Ovary (tissue), 3 donors: ENCODE measurements around the gene SH3GL3.

ENCODE experiments used
- EP300 ChIP-seq: sonication (generic); formaldehyde crosslinking; IDR thresholded peaks from one replicate; pipeline ENCODE4 v1.6.1; 2017; ENCODE audit warnings: antibody characterized with exemption
- POLR2A ChIP-seq: fragments of 450-650 bp; IDR thresholded peaks from one replicate; pipeline ENCODE4 v1.6.1; 2017; ENCODE audit warnings: antibody characterized with exemption, mild to moderate bottlenecking, moderate library complexity
- TF ChIP-seq, protein P1 (sequence below), 3 donors: fragments of 450-650 bp in 2 of 3; fragments of 200-600 bp in 1 of 3; IDR thresholded peaks; one replicate each; pipeline versions ENCODE4 v1.5.1 to v1.8.0; 2016 to 2022; ENCODE audit warnings: antibody characterized with exemption in 3 of 3, mild to moderate bottlenecking in 1 of 3
- donor health status: DM: no; HTN: no; CAD: no.

DNA sequence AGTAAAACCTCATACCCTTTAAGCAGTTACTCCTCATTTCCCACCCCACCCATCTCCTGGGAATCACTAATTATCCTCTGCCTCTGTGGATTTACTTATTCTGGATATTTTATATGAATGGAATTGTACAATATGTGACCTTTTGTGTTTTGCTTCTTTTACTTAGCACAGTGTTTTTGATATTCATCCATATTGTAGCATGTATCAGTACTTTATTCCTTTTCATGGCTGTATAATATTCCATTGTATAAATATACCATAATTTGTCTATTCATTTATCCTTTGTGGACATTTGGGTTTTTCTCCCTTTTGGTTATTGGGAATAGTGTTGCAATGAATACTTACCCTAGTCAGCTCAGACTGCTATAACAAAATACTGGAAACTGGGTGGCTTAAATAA lies 39.2 kb downstream of the SH3GL3 start:
- TF ChIP-seq, protein P1, sequence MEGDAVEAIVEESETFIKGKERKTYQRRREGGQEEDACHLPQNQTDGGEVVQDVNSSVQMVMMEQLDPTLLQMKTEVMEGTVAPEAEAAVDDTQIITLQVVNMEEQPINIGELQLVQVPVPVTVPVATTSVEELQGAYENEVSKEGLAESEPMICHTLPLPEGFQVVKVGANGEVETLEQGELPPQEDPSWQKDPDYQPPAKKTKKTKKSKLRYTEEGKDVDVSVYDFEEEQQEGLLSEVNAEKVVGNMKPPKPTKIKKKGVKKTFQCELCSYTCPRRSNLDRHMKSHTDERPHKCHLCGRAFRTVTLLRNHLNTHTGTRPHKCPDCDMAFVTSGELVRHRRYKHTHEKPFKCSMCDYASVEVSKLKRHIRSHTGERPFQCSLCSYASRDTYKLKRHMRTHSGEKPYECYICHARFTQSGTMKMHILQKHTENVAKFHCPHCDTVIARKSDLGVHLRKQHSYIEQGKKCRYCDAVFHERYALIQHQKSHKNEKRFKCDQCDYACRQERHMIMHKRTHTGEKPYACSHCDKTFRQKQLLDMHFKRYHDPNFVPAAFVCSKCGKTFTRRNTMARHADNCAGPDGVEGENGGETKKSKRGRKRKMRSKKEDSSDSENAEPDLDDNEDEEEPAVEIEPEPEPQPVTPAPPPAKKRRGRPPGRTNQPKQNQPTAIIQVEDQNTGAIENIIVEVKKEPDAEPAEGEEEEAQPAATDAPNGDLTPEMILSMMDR (IDR thresholded peaks at IDR 0.05), result no peak
- no peak for TF ChIP-seq EP300
- no peak for TF ChIP-seq POLR2A
